HUES64 (cell line): ENCODE results near the gene NKX3-2.

Experiments used
- H3K27ac ChIP-seq: 2 replicates; pipeline ENCODE4 v1.7.0; 2013; ENCODE audit warnings: low read depth, low read length, inconsistent platforms
- H3K27me3 ChIP-seq: 2 replicates; pipeline ENCODE4 v1.6.1; 2013; ENCODE audit warnings: mild to moderate bottlenecking, low read length; ENCODE audit not compliant: insufficient read depth
- H3K36me3 ChIP-seq: 2 replicates; pipeline ENCODE4 v1.6.1; 2013; ENCODE audit warnings: mild to moderate bottlenecking, low read length; ENCODE audit not compliant: insufficient read depth
- H3K4me1 ChIP-seq: 2 replicates; pipeline ENCODE4 v1.6.1; 2013; ENCODE audit warnings: mild to moderate bottlenecking, low read length, moderate library complexity; ENCODE audit not compliant: insufficient read depth
- H3K4me3 ChIP-seq: 2 replicates; pipeline ENCODE4 v1.5.1; 2013; ENCODE audit warnings: mild to moderate bottlenecking, low read length, moderate library complexity
- H3K9ac ChIP-seq: 2 replicates; pipeline ENCODE4 v1.6.1; 2013; ENCODE audit warnings: mild to moderate bottlenecking, low read depth, low read length
- H3K9me3 ChIP-seq: 2 replicates; pipeline ENCODE4 v1.6.1; 2013; ENCODE audit warnings: low read depth, low read length; ENCODE audit not compliant: insufficient read depth
- WGBS: fragments of 150-250, 120-280 bp; methylation state at CpG from one replicate; pipeline ENCODE4 v1.1.7; 2013; ENCODE audit warnings: missing lambda C conversion rate; 5-methylcytosine and 5-hydroxymethylcytosine counted together

Gene NKX3-2

DNA sequence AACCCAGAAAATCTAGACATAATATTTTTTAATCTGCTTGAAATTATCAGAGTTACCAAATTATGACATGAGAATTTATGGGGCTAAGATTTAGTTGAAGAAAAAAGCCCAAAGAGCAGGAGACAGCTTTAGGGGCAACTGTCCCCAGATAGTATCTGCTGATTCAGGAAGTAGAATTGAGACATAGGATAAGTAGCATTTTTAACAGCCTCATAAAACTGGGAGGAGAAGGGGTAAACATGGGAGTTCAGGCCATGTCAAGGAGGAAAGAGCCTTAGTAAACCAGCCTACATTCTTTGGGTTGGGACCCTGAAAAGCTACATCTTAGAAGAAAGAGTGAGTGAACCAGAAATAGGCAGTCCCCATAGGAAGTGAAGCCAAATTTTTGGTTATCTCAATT is 50.5 kb downstream of the NKX3-2 start:
- Histone ChIP-seq H3K4me1 (no peaks in the 10 kb centered on the region), H3K4me3 (no peak overlapping the region), H3K27ac (no peak overlapping the region), H3K36me3 (no peaks in the 10 kb centered on the region), H3K27me3 (no peaks in the 10 kb centered on the region), H3K9ac (no peak overlapping the region), H3K9me3 (no peaks in the 10 kb centered on the region)

DNA sequence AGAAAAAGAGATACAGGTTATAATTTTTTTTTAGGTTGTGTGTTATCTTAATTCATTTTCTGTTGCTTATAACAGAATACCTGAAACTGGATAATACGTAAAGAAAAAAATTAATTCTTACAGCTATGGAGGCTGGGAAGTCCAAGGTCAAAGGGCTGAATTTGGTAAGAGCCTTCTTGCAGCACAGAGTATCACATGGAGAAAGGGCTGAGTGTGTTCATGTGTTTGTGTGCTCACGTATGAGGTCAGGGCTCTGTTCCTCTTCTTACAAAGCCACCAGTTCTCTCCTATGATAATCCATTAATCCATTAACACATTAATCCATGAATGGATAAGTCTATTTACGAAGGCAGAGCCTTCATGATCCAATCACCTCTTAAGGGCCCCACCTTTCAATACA is 51.6 kb downstream of the NKX3-2 start:
- no peaks in the 10 kb centered on the region for H3K4me1 ChIP-seq
- no peaks in the 10 kb centered on the region for H3K36me3 ChIP-seq
- H3K9ac ChIP-seq = no peak overlapping the region
- H3K27ac ChIP-seq = no peak overlapping the region
- no peak overlapping the region for H3K4me3 ChIP-seq
- no peaks in the 10 kb centered on the region for H3K27me3 ChIP-seq
- WGBS = 96% methylated on average over 3 of the region's 3 CpGs
- no peaks in the 10 kb centered on the region for H3K9me3 ChIP-seq
